Ectodermal cell (in vitro differentiated cells): ENCODE measurements around the gene KRTAP10-12.

Source experiments
- H3K27ac ChIP-seq: 2 replicates; pipeline ENCODE4 v1.7.0; 2013; ENCODE audit warnings: mild to moderate bottlenecking, low read depth, low read length; ENCODE audit not compliant: insufficient read depth, poor library complexity, severe bottlenecking
- H3K27me3 ChIP-seq: 2 replicates; pipeline ENCODE4 v1.7.0; 2013; ENCODE audit warnings: mild to moderate bottlenecking, low read length; ENCODE audit not compliant: insufficient read depth, control insufficient read depth, poor library complexity, severe bottlenecking
- H3K36me3 ChIP-seq: one replicate; pipeline ENCODE4 v1.7.0; 2013; ENCODE audit warnings: low read length; ENCODE audit not compliant: control insufficient read depth, insufficient read depth
- H3K4me1 ChIP-seq: one replicate; pipeline ENCODE4 v1.7.0; 2013; ENCODE audit warnings: low read length; ENCODE audit not compliant: control insufficient read depth, insufficient read depth
- H3K4me3 ChIP-seq: 2 replicates; pipeline ENCODE4 v1.7.0; 2013; ENCODE audit warnings: low read depth, low read length, control low read depth; ENCODE audit not compliant: insufficient read depth
- H3K9me3 ChIP-seq: 2 replicates; pipeline ENCODE4 v1.7.0; 2013; ENCODE audit warnings: mild to moderate bottlenecking, low read length, moderate library complexity; ENCODE audit not compliant: control insufficient read depth
- WGBS, 2 experiments: methylation state at CpG; one replicate each; pipeline ENCODE4 v1.1.7; 2013; ENCODE audit warnings: missing lambda C conversion rate in 2 of 2; 5-methylcytosine and 5-hydroxymethylcytosine counted together

Gene KRTAP10-12

GRCh38 chr21:44732263-44732662 is 35.3 kb downstream of the KRTAP10-12 start:
- H3K27me3 ChIP-seq, result no peaks in the 10 kb centered on the region
- no peak overlapping the region for H3K27ac ChIP-seq
- WGBS, 2 experiments, result 91 to 94% methylated on average over 10 of the region's 10 CpGs
- no peak overlapping the region for H3K4me3 ChIP-seq
- H3K4me1 ChIP-seq, result no peaks in the 10 kb centered on the region
- no peaks in the 10 kb centered on the region for H3K9me3 ChIP-seq
- H3K36me3 ChIP-seq, result no peaks in the 10 kb centered on the region

GRCh38 chr21:44732956-44733355 is 36.0 kb downstream of the KRTAP10-12 start:
- no peaks in the 10 kb centered on the region for H3K9me3 ChIP-seq
- no peaks in the 10 kb centered on the region for H3K27me3 ChIP-seq
- no peak overlapping the region for H3K4me3 ChIP-seq
- no peaks in the 10 kb centered on the region for H3K4me1 ChIP-seq
- H3K36me3 ChIP-seq, result no peaks in the 10 kb centered on the region
- H3K27ac ChIP-seq, result no peak overlapping the region
- WGBS, 2 experiments, result 88 to 89% methylated on average over 11 of the region's 11 CpGs

GRCh38 chr21:44734026-44734745 is 37.2 kb downstream of the KRTAP10-12 start:
- Histone ChIP-seq H3K9me3 (no peaks in the 10 kb centered on the region), H3K27ac (no peak overlapping the region), H3K36me3 (no peaks in the 10 kb centered on the region), H3K4me1 (no peaks in the 10 kb centered on the region), H3K4me3 (no peak overlapping the region), H3K27me3 (no peaks in the 10 kb centered on the region)
- WGBS, 2 experiments, result 88 to 91% methylated on average over 21 of the region's 21 CpGs

GRCh38 chr21:44734841-44735240 is 37.9 kb downstream of the KRTAP10-12 start:
- 95 to 96% methylated on average over 17 of the region's 17 CpGs for WGBS, 2 experiments
- H3K4me3 ChIP-seq, result no peak overlapping the region
- H3K27me3 ChIP-seq, result no peaks in the 10 kb centered on the region
- no peaks in the 10 kb centered on the region for H3K4me1 ChIP-seq
- H3K27ac ChIP-seq, result no peak overlapping the region
- no peaks in the 10 kb centered on the region for H3K36me3 ChIP-seq
- no peaks in the 10 kb centered on the region for H3K9me3 ChIP-seq

DNA sequence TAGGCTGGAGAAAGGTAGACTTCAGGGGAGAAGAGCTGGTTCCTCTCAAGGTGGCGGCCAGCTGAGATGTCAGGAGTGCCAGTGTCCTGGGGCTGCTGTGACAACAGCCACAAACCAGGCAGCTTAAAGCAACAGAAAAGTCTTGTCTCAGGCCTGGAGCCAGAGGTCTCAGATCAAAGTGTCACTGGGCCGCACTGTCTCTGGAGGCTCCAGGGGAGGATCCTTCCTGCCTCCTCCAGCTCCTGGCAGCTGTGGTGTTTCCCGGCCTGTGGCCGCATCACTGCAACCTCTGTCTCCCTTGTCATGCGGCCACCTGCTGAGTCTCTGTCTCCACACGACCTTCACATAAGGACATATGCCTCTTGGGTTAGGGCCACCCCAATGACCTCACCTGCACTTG is 38.8 kb downstream of the KRTAP10-12 start:
- H3K4me3 ChIP-seq, result no peak overlapping the region
- WGBS, 2 experiments, result 76 to 77% methylated on average over 6 of the region's 6 CpGs
- H3K9me3 ChIP-seq, result no peaks in the 10 kb centered on the region
- H3K27me3 ChIP-seq, result no peaks in the 10 kb centered on the region
- H3K27ac ChIP-seq, result no peak overlapping the region
- H3K4me1 ChIP-seq, result no peaks in the 10 kb centered on the region
- H3K36me3 ChIP-seq, result no peaks in the 10 kb centered on the region

- H3K36me3 ChIP-seq, result no peaks in the 10 kb centered on the region
- H3K27me3 ChIP-seq, result no peaks in the 10 kb centered on the region
- no peaks in the 10 kb centered on the region for H3K9me3 ChIP-seq
- no peak overlapping the region for H3K4me3 ChIP-seq
- no peak overlapping the region for H3K27ac ChIP-seq
- WGBS, 2 experiments, result 91 to 92% methylated on average over 8 of the region's 8 CpGs
- no peaks in the 10 kb centered on the region for H3K4me1 ChIP-seq
Observed at GRCh38 chr21:44736291-44737004, 39.5 kb downstream of the KRTAP10-12 start.

DNA sequence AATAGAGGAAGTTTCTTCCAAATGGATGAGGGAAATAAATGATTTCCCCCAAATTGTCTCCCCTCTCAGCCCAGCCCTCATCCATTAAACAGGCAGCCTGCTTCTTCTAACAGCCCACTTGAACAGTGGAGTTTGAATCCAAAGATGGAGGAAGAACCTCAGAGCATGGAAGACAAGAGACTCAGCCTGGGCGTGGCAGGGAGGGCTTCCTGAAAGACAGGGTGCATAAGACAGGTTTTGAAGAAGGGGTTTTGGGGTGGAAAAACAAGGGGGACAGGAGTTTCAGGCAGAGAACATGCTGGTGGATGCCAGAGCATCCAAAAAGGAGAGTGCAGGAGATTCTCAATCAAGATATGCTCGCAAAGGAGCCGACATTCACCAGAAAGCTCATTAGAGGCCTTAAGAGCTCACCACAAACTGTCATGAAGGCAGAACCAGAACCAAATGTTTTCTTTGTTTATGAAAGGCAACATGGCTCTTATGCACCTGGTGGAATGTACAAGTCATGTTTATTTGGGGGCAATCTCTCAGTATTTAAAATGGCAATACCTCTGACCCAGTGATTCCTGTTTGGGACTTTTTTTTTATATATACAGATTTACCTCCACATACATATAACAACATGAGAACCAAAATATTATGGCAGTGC is 40.9 kb downstream of the KRTAP10-12 start:
- WGBS, 2 experiments, result 86 to 89% methylated on average over 3 of the region's 3 CpGs
- H3K27ac ChIP-seq, result no peak overlapping the region
- H3K27me3 ChIP-seq, result no peaks in the 10 kb centered on the region
- no peaks in the 10 kb centered on the region for H3K4me1 ChIP-seq
- H3K9me3 ChIP-seq, result no peaks in the 10 kb centered on the region
- no peaks in the 10 kb centered on the region for H3K36me3 ChIP-seq
- H3K4me3 ChIP-seq, result no peak overlapping the region

GRCh38 chr21:44738621-44739020 is 41.6 kb downstream of the KRTAP10-12 start:
- Histone ChIP-seq H3K4me1 (no peaks in the 10 kb centered on the region), H3K9me3 (no peaks in the 10 kb centered on the region), H3K27ac (no peak overlapping the region), H3K27me3 (no peaks in the 10 kb centered on the region), H3K36me3 (no peaks in the 10 kb centered on the region), H3K4me3 (no peak overlapping the region)
- WGBS, 2 experiments, result 75 to 77% methylated on average over 3 of the region's 3 CpGs

GRCh38 chr21:44739316-44739715 is 42.3 kb downstream of the KRTAP10-12 start:
- no peak overlapping the region for H3K4me3 ChIP-seq
- WGBS, 2 experiments, result 84 to 89% methylated on average over 1 of the region's 1 CpG
- no peaks in the 10 kb centered on the region for H3K9me3 ChIP-seq
- no peaks in the 10 kb centered on the region for H3K36me3 ChIP-seq
- no peaks in the 10 kb centered on the region for H3K4me1 ChIP-seq
- no peaks in the 10 kb centered on the region for H3K27me3 ChIP-seq
- no peak overlapping the region for H3K27ac ChIP-seq

DNA sequence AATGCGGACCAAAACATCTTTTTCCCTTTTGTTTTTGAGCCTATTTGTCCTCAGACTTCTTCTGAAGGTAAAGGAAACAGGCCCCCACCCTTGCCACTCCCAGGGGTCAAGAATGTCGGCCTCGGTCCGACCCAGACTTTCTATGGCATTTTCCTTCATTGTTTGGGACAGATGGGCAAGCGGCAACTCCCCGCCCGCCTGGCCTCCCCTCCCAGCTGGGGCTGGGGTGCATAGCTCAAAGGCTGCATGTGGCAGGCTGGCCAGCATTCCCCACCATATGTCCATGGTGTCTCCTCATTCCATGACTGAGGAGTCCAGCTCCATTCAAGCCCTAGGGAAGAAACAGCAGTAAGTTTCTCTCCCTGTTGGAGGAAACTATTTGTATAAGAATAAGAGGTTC is 43.8 kb downstream of the KRTAP10-12 start:
- 57 to 60% methylated on average over 7 of the region's 7 CpGs for WGBS, 2 experiments
- H3K27ac ChIP-seq, result no peak overlapping the region
- no peaks in the 10 kb centered on the region for H3K27me3 ChIP-seq
- no peaks in the 10 kb centered on the region for H3K36me3 ChIP-seq
- no peaks in the 10 kb centered on the region for H3K4me1 ChIP-seq
- no peak overlapping the region for H3K4me3 ChIP-seq
- H3K9me3 ChIP-seq, result no peaks in the 10 kb centered on the region
